Testis (tissue), 2 donors: Measurements from ENCODE around the gene OSM.

Experiments
- POLR2A ChIP-seq: fragments of 450-650 bp; IDR thresholded peaks from one replicate; pipeline ENCODE4 v1.6.1; 2017; ENCODE audit warnings: antibody characterized with exemption, mild to moderate bottlenecking, moderate library complexity
- TF ChIP-seq, protein P1 (sequence below), 3 experiments: fragments of 450-650 bp in 2 of 3; fragments of 200-600 bp in 1 of 3; sonication (generic) in 1 of 3; IDR thresholded peaks; one replicate each; pipeline ENCODE4 v1.5.1; 2016 to 2019; ENCODE audit warnings: antibody characterized with exemption in 3 of 3, mild to moderate bottlenecking in 2 of 3, moderate library complexity in 1 of 3

DNA sequence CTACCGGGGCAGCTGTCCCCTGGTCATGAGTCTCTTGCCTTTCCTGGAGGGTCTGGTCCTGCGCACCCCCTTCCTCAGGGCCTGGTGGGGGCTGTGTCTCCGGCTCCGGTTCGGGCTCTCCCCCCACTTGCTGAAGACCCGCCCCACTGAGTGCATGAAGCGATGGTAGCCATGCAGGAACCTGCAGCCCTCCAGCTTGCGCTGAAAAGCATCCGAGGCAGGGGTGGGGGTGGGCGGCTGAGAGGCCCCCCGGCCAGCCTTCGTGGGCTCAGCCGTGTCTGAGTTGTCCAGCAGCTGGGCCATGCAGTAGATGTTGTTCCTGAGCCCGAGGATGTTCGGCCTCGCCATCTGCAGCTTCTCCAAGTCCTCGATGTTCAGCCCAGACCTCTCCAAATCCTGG, 2.8 kb downstream of the OSM start:
- TF ChIP-seq POLR2A: no peak
- TF ChIP-seq, protein P1, sequence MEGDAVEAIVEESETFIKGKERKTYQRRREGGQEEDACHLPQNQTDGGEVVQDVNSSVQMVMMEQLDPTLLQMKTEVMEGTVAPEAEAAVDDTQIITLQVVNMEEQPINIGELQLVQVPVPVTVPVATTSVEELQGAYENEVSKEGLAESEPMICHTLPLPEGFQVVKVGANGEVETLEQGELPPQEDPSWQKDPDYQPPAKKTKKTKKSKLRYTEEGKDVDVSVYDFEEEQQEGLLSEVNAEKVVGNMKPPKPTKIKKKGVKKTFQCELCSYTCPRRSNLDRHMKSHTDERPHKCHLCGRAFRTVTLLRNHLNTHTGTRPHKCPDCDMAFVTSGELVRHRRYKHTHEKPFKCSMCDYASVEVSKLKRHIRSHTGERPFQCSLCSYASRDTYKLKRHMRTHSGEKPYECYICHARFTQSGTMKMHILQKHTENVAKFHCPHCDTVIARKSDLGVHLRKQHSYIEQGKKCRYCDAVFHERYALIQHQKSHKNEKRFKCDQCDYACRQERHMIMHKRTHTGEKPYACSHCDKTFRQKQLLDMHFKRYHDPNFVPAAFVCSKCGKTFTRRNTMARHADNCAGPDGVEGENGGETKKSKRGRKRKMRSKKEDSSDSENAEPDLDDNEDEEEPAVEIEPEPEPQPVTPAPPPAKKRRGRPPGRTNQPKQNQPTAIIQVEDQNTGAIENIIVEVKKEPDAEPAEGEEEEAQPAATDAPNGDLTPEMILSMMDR (IDR thresholded peaks at IDR 0.05): no peak
